Activated naive CD4-positive, alpha-beta T cell treated with anti-CD3 and anti-CD28 coated beads, Interleukin-2, amount 50 U/mL, for 16 hours (primary cell): ENCODE results near the gene PRICKLE2.

ENCODE experiments used
- DNase-seq: peaks from one replicate; pipeline ENCODE4 v3.0.0-alpha.2; 2020

The PRICKLE2 gene

DNA sequence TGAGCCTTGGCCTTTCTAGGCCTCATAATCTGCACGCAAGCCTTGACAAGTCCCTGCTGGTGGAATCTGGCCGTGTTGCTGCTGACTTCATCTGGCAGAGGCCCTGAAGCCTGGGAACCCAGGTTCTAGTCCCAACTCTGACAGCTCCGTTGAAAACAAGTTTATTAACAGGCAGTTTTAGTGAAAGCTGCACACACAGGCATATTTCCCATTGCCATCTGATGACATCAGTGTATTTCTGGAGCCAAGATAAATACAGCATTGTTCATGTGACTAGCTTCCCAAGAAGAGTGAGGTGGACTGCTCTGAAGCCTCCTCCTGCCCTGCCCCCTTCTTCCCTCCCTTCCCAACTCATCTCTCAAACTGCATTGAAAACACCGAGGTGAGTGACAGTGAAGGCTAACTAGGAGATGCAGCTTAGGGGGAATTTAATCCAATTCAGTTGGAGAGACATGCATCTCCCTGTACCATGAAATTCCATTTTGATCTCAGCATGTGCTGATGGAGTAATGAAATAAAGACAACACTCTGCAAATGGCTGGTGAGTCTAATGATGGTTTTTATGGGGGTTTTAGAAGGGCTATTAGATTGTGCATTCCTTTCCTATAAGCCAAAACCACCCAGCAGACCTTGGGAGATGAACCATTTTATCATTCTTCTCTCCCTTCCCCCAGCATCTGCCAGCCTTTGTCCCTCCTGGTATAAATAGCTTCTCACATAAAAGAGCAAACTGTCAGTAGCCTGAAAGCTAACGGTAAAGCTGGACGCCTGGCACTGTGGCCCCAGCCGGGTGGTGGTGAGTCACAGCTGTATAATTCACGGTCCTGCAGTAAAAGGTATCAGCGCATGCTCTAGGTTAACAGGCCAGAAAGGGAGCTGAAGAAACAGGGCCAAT lies 38.0 kb downstream of the PRICKLE2 start:
- no peak for DNase-seq

DNA sequence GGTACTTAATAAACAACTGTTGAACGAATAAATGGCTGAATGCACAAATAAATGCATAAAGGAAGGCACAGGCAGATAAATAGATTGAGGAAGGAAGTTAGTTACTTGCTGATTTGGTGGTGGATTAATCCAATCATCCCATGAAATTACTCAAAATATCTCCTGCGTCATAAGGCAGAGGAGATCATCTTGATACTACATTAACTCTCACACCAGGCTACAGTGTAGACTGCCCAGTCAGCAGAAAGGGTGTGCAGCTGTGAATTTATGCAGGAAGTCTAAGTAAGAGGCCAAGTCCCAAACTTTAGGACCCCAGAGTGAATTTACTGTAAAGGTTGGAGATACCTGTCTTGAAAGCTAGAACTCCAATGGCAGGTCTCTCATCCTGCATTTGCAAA lies 38.6 kb downstream of the PRICKLE2 start:
- DNase-seq: no peak

DNA sequence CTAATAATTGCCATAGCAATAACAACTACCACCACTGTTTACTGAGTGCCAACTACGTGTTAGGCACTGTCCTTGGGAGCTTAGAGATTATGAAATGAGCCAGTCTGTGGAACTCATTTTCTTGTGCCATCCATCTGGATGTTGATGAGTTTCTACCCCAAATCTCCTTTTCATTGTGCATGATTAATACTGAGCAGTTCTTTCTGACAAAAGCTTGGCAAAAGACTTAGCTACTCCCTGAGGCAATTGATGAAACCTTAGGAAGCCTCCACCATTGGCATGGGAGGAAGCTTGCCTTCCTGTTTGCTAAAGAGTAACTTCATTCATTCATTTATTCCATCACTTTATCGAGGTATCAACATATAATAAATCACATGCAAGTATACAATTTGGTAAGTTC lies 39.8 kb downstream of the PRICKLE2 start:
- DNase-seq: no peak

DNA sequence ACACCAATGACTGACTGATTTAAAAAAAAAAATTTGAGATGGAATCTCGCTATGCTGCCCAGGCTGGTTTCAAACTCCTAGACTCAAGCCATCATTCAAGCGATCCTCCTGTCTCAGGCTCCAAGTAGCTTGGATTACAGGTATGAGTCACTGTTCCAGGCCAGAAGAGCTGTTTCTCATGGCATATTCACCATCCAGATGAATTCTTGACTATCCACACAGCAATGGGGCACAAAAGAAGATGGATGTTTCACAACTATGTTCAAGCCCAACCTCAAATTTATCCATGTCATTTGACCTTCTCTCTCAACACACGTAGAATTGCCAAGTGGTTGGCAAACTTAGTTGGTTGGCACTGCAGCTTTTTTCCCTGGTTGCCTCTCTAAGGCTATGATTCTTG lies 40.6 kb downstream of the PRICKLE2 start:
- no peak for DNase-seq

DNA sequence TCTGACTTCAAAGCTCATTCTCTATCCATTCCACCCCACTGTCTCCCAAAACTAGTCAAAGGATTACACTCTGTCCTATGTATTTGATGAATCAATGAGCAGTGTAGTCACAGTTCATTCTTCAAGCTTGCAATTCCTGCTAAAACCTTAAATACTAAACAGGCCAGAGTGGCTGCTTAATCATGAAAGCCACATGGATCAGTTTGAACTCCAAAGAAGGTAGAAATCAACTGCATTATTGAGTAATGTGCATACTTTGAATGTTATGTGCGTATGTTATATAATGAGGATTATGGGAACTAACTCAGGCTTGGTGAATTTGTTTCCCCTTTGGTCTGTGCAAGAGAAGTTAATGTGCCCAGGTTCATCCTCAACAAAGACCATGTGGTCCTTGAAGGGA lies 45.4 kb downstream of the PRICKLE2 start:
- no peak for DNase-seq

DNA sequence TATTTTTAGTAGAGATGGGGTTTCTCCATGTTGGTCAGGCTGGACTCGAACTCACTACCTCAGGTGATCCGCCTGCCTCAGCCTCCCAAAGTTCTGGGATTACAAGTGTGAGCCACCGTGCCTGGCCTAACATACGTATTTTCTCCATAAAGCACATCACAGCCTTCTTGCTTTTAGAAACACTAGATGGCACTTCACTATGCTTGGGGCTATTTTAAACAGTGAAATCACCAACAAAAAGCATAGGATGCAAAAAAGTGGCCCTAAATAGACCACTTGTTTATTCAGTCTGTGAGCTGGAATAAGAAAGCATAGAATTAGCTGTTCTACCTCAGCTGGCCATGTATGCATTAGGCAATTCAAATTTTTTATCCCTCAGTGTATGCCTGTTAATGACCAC lies 46.0 kb downstream of the PRICKLE2 start:
- no peak for DNase-seq

DNA sequence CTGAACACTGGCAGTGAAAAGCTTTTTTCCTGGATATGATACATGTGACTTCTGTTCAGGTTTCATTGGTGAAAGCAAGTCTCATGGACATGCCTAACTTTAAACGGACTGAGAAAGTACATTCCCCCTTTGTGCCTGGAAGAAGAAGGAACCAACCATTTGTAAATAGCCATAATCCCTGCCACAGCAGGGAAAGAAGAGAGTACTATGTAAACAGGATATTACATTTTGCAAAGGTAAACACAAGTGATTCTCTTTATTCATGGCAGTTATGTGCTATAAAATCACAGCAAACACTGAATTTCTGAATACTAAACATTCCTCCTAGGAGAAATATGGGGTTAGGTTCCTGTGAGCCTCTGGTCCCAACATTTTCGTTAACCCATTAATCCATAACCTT lies 46.8 kb downstream of the PRICKLE2 start:
- no peak for DNase-seq

DNA sequence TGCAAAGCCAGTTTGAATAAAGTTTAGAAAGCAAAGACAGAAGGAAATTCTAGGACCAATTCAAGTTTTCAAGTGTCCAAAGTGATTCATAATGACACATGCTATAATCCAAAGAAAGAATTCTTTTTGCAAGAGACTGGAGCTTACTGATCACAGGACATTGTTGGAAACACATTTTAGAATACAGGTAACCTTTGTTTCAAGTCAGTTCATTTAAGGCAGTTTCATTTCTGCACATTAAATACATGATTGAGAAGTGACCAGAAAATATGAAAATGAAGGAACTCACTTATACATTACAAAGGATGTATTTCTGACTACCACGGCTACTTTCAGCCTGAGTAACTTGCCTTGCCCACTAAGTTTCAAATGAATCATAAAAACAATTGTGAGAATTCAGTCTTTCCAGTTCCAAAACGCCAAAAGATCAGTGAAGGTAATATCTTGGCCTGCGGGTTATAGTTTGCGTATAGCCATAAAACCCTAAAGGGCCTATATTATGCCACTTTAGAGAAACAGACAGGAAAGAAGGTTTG lies 48.7 kb downstream of the PRICKLE2 start:
- DNase-seq: no peak

DNA sequence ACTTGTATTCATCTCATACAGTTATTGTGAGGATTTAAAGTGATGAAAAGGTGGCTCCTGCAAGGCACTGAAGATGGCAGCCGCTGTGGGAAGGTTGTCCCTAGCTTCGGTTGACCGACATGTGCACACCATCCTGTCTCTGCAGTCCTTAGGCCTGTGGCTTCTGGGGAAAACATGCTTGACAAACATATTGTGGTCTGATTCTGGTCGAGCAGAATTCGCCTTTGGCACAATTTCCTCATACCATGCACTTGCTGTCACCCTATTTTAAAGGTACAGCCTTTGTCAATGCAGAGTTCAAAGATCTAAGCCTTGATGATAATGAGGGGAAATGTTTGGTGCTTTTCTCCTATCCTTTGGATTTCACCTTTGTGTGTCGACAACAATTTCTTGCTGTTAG lies 50.9 kb downstream of the PRICKLE2 start:
- DNase-seq: no peak

DNA sequence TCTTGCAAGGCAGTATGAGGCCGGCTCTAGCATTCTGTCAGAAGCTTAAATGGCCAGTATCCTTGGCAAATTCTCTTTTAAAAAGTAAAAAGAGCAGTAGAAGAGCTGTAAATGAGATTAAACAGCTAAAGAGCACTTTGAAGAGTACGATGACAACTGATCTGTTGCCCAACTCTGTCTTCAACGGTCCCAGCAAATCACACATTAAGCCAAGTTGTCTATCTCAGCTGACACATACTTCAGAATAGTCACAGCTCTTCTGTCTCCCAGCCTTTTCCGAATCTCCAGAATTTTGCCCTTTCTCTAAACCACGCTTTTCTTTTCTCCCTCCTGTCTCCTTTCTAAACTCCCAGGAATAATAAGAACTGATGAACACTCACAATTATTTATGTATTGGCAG lies 51.7 kb downstream of the PRICKLE2 start:
- DNase-seq: no peak

DNA sequence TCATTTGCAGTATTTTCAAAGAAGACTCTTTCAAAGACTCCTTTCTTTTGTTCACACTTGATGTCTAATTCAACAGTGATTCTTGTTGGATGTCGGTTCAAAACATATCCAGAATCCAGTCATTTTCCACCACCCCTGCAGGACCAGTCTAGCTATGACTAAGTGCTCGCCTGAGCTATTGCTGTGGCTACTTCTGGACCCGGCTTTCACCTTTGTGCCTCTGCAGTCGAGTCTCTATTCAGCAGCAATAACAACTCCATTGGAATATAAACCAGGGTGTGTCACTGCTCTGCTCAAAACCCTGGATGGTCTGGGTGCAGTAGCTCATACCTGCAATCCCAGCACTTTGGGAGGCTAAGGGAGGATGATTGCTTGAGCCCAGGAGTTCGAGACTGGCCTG lies 55.0 kb downstream of the PRICKLE2 start:
- no peak for DNase-seq

DNA sequence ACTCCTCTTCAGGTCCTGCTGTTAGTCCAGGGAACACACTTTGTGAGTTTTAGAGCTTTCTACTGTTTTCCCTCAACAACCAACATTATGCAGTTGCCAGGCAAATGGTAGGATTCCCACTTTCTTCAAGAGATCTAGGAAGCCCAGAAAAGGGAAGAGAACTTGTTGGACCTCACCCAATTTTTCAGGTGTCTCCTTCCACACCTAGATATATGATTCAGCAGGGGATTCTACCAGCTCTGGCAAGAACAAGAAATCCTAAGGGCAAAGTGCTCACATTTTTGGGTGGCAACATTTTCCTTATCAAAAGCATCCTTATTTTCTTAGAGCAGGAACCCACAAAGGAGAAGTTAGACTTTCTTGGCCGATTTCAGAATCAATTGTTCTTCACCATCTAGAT lies 57.4 kb downstream of the PRICKLE2 start:
- no peak for DNase-seq

DNA sequence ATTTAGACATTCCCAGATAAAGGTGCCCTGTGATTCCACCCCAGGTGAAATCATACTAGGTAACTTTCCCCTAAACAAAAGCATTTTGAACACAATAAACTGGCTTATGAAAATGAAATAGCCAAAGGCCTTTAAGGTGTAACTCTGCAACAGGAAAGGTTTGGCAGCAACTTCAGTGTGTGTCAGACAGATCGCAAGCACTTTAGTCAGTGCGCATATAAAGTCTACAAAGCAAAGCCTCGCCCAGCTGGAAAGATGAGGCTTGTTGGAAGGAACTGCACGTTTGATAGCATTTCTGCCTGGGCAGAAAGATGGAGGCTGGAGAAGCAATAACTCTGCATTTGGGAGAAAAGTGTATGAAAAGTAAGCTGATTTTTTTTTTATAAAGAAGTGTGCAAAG lies 57.9 kb downstream of the PRICKLE2 start:
- no peak for DNase-seq

DNA sequence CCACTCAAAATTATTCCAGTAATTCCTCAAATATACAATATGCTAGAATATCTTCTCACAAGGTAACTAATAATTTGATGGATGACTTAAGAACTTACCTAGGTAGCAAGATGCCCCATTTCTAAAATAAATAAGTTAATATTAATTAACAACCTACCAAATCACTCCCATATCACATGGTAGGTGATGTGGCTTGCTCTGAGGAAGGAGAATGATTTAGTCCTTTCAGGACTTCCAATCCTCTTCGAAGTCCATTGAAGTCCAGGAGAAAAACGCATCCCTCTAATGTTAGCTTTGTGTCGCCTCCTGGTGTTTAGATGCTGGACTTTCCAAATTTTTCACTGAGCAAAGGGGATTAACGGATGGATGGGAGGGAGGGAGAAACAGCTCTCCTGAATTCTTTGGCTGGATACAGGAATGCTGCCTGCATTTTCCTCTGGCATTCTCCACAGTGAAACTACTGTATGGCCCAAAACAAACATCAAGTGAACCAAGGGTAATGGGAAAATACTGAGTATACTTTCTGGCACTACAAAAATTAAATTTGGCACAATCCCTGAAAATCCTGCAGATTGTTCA lies 58.6 kb downstream of the PRICKLE2 start:
- DNase-seq: no peak

DNA sequence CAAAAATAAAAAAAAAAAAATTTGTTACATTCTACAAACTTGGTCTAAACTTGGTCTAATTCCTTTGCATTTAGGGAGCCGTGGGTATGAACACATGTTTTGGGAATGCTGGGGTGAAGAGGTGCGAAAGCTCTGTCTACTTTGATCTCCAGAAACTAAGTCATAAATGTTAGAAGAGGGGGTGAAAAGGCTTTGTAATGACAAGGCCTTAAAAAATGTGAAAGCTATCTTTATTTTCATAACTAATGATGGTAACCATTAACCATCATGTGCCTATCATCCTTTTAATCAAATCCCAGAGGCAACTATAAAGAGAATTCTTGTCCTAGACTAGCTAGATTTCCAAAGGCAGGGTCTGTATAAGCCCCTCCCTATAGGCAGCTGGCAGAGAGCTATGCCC lies 60.9 kb downstream of the PRICKLE2 start:
- no peak for DNase-seq

DNA sequence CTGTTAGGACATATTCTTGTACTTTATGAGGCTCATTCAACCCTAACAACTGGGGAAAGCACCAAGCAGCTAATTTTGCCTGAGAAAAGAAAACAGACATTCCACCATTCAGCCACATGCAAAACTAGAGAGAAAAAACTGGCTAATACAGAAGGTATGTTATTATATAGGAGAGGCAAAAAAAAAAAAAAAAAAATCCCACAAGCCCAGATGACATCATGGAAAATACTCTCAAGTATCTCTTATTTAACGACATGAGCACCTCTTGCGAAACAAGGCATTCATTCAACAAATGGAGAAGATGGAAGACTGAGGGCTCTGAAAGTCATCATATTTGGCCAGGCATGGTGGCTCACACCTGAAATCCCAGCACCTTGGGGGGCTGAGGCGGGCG lies 61.5 kb downstream of the PRICKLE2 start:
- DNase-seq: no peak

DNA sequence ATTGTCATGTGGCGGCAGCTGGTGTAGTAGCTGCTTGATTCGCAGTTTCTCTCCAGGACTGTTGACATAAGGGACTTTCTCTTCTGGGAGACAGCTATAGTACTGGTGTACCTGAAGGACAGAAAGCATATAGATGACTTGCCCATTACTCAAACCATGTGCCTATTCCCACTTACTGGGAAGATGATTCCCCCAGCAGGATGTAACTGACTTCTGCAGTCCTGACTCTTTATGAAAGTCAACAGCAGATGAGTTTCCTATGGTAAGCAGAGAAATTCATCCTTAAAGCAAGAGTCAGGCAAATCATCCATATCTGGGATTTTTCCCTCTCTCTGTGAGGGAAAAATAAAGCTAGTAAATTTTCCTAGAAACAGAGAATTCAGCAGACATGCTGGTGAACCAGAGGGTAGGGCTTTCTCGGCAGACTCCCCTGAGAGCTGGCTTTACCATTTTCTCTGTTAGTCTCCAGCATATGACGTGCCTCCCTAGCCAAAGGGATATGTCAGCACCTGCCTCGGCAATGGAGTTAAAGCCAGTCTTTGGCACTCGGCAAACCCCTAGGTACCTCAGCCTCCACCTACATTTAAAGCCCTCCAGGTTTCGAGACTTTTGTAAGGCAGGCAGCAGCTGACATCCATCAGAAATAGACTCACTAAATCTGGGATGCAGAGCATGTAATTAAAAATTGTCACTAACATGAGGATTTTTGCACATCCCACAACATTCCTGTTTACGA lies 62.1 kb downstream of the PRICKLE2 start:
- no peak for DNase-seq

DNA sequence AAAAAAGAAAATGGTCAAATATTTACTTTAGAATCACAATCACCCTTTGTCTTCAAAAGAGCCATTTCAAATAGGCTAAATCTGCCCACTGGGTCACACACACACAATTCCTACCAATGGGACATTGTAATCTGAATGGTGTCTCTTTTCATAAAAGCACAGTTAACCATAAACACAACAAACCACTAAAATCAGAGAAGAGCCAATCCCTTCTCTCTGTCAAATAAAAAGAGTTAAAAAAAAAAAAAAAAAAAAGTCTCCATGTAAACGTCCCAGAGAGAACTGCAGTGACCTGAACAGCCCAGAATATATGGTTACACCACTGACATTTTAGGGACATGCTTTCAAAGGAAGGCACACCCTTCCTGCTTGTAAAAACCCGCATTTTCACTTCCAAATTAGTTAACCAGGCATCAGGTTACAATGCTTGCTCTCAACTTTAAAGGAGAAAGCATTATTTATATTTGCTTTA lies 63.7 kb downstream of the PRICKLE2 start:
- no peak for DNase-seq

DNA sequence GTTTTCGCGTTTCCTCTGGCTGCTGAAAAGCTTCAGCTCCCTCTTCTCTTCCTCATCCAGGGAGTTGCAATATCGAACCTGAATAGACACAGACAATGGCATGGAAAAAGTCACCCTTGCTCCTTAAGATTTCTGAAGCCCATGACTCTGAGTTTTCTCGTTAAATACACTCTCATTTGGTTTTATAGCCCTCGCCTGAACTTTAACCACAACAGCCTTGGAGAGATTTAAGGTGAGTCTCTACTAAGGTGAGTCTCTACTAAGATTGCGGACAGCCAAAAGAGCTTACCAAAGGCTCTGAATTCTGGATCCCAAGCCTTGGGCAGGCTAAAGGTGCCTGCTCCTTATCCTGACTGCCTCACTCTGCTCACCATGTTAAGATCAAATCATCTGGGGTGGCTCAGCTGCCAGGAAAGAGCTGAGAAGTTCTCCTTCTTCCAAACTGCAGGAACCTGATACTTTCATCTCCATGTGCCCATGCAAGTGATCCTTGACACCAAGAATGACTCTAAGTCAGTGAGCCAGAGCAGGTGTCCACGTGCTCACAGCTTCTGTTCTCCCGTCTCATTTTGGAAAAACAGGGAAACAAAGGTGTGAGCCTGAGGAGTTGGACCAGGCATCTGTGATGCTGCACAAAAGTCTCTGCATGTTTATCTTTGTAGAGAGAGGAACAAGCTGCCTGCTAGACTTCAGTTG lies 65.1 kb downstream of the PRICKLE2 start:
- no peak for DNase-seq

DNA sequence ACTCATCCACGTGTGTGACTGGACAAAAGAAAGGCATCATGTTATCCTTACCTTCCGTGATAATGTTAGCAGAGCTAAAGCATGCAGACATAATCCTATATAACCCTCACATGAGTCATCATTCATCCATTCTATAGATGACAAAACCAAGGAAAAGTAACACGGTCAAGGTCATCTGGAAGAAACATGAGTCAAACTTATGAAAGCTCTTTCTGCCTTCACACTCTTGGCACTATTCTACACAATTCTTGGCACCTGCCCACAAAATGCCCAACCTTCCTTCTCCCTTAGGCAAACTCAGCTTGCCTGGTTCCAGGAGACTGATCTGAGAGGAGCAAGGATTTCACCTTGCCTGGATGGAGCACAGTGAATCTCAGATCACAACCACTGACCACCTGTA lies 66.9 kb downstream of the PRICKLE2 start:
- DNase-seq: no peak

DNA sequence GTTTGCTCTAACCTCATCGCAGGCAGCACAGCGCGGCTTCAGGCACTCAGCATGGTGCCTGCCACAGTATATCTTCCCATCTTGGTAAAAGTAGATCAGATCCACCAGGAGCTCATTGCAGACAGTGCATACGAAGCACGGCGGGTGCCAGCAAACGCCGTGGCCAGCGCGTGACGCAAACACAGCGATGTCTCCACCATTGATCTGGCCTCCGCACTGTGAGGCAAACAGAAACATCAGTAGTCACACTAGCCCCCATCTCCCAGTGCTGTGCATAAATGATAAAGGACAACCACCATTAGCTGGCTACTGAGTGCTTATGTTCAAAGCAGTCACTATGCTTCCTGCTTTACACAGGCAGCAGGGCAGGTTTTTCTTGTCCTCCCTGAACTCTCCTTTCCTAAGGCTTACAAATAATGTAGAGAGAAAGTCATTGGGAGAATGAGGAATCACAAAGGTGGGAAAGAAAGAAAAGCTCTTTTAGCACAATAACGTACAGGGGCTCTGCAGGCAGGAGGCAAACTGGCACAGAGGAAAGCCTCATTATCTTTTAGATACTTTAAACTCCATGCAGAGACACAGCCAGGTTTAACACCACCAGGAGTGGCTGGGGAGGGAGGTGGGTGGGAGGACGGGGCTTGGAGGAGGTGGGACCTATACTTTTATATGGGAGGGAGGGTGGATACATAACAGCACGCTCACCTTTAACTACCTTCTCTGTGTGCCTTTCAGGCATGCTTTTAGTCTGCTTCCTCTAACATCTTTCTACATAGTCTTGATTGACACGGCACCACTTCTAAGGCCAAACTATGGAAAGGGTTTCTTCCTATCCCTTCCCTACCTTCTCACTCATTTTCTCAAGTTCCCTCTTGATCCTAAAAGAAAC lies 67.9 kb downstream of the PRICKLE2 start:
- no peak for DNase-seq

DNA sequence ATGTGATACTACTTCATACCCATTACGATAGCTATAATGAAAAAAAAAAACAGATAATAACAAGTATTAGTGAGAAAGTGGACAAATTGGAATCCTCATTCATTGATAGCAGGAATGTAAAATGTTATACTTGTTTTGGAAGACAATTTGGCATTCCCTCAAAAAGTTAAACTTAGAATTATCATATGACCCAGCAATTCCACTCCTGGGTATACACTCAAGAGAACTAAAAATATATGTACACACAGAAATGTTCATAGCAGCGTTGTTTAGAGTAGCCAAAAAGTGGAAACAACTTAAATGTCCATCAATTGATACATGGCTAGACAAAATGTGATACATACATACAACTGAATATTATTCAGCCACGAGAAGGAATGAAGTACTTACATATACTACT lies 69.9 kb downstream of the PRICKLE2 start:
- no peak for DNase-seq
